Retinal pigment epithelial cell (primary cell): Measurements from ENCODE around the gene ATP5F1E.

Source experiments
- DNase-seq: peaks from one replicate; pipeline ENCODE4 v3.0.0-alpha.2; 2010; ENCODE audit warnings: low read depth
- H3K4me3 ChIP-seq: 2 replicates; pipeline ENCODE4 v1.5.1; 2011; ENCODE audit warnings: mild to moderate bottlenecking, low read length, control low read depth, moderate library complexity
- TF ChIP-seq, protein P1 (sequence below): conservative IDR thresholded peaks from 2 replicates; pipeline ENCODE4 v1.5.1; 2011; ENCODE audit warnings: low read depth, low read length, control low read depth, inconsistent platforms

The ATP5F1E gene

DNA sequence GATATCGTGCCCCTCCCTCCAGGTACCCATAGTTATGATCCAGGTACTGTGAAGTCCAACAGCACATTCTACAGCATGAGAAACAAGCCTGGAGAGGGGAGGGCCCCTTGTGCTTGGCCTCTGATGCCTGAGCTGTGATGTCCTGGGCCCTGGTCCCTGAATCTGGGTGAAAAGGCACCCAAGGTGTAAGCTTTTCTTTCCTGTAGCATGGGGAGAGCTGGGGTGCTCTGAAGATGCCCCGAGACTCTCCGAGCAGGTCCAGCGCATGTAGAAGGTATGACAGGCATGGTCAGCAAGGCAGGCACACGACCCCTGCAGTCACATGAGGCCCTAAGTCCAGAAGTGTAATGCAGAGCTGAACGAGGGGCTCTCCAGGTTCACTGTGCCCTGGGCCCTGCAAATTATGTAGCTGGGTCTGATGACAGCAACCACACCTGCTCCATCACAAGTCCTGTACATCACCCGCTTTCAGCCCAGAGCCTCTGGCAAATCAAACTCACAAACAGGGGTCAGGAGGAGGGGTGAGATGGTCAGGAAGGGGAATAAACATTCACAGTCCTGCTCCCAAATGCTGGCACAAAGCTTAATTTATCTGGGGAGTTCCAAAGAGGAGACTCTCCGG is 23.3 kb downstream of the ATP5F1E start:
- DNase-seq, result no peak
- TF ChIP-seq, protein P1, sequence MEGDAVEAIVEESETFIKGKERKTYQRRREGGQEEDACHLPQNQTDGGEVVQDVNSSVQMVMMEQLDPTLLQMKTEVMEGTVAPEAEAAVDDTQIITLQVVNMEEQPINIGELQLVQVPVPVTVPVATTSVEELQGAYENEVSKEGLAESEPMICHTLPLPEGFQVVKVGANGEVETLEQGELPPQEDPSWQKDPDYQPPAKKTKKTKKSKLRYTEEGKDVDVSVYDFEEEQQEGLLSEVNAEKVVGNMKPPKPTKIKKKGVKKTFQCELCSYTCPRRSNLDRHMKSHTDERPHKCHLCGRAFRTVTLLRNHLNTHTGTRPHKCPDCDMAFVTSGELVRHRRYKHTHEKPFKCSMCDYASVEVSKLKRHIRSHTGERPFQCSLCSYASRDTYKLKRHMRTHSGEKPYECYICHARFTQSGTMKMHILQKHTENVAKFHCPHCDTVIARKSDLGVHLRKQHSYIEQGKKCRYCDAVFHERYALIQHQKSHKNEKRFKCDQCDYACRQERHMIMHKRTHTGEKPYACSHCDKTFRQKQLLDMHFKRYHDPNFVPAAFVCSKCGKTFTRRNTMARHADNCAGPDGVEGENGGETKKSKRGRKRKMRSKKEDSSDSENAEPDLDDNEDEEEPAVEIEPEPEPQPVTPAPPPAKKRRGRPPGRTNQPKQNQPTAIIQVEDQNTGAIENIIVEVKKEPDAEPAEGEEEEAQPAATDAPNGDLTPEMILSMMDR, result no peak
- no peak overlapping the region for H3K4me3 ChIP-seq

DNA sequence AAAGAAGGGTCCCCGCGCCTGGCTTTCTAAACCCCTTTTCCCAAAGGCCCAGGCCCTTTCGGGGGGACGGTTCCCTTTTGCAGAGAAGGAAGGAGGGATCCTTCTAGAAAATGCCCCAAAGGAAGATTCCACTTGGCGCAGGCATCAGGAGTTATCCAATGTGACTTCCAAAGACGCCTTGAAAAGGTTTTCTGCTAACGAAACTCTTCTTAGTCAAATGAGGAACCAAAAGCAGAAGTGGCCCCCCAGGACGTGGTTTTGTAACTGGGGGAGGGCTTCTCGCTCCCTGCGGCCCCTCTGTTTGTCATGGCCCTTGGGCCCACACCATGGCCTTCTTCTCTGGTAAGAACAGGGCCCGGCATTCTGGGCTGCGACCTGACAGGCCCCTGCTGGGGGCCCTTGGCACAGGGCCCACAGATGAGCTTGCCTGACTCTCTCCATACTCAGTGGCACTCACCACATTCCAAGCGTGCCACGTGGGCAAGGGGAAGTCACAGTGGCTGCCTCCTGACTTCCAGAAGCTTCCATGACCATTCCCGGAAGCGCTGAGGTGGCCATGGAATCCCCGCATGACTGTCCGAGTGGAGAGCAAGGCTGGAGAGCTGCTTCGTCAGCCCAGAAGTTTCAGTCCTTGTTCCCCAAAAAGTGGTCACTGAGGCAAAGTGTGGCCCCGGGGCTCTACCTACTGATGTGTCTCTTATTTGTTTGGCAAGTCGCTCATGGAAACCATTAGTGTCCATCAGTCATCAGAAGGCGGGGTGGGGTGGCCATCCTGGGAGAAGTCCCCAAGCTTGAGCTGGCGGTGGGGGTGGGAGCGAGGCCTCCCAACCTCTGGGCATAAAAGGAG is 24.2 kb downstream of the ATP5F1E start:
- TF ChIP-seq, protein P1, result no peak
- DNase-seq, result no peak
- no peak overlapping the region for H3K4me3 ChIP-seq

DNA sequence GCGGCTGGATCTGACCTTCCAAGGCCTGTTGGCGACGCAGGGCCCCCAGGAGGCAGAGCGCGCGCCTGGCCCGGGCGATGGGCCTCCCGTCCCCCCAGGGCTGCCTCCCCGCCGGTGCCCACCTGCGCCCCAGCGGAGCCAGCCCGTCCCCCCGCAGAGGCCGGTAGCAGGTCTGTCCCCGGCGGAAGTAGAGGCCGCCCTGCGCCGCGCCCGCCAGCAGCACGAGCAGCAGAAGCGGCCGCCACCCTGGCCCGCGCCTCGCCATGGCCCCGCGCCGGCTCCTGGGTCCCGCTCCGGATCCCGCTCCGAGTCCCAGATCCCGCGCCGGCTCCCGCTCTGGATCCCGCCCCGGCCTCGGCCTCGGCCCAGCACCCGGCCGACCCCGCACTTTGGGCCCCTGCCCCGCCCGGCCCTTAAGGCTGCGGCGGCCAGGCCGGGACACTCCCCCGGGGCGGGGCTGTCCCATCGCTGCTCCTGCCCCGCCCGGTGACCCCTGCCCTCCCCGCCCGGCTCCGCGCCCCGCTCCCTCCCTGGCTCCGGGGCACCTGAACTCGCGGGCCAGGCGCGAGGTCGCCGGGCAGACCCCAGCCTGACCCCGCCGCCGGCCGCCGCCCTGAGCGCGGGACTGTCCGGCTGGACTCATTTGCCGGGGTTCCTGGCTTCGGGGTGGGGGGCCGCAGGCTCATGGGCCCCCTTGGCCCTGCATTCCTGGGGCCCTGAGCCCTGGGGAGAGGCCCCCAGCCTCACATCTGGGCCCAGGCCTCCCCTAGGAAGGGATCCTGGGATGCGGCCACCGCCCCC is 25.1 kb downstream of the ATP5F1E start, which contains the start of gene CTSZ:
CTSZ (minus strand) TSS at position 391 of the 801 bp plus-strand sequence; CDS start at position 265, 126 bp downstream.
- TF ChIP-seq, protein P1, result no peak
- DNase-seq, result no peak
- H3K4me3 ChIP-seq, result peak within 1 kb of the TSS; percentile 55

DNA sequence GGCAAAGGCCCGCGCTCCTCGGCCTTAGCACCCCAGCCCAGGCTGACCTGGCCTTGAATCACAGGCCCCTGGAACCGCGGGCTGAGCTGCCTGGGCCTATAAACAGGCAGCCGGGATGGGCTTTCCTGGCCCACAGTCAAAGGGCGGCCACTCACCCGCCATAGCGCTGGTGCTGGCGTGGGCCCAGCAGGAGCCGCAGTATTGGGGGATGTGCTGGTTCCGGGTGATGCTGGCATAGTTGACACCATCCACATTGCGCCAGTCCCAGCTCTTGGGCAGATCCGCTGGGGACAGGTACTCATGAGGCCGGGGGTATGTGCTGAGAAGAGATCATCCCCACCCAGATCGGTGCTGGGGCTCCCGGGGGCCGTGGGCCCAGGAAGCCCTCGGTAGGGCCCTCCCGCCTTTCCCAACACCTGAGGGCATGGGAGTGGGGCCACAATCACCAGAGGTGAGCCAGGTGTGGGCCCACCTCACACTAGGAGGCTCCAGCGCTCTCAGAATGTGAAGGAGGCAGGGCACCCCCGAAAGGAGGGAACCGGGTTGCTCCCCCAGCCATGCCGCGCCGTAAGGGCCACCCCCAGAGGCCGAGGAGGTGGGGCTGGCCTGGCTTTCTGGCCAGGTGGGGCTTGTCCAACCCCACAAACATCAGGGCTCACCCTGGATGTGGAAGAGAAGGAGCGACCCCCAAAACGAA is 25.8 kb downstream of the ATP5F1E start:
- peak overlapping the region; percentile 55 for H3K4me3 ChIP-seq
- TF ChIP-seq, protein P1, result no peak
- no peak for DNase-seq

DNA sequence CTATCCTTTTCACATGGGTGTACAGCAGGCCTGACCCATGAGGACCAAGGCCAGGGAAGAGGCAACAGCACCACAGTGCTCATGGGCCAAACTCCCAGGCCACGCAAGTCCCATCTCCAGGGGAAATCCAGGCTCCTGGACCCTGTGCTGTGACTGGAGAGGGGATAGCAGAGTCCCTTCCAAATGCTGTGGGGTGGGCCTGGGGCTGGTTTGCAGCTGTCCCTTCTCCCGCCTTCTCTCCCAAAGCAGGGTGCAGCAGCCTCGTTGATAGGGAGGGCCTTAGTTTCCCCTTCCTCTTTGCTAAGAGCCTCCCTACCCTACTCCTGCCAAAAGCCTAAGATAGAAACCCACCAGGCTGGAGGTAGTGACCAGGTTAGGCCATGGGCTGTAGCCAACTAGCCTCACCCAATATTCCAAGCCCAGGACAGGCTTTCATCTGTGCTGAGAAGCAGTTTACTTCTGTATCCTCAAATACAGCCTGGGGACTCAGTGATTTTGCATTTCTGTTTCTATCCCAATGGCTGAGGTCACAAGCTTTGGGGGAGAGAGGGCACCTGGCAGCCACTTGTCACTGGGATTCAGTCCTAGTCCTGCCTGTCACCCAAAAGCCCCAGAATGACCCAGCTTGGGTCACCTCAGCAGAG is 26.5 kb downstream of the ATP5F1E start:
- TF ChIP-seq, protein P1, result no peak
- no peak for DNase-seq
- H3K4me3 ChIP-seq, result no peak overlapping the region

DNA sequence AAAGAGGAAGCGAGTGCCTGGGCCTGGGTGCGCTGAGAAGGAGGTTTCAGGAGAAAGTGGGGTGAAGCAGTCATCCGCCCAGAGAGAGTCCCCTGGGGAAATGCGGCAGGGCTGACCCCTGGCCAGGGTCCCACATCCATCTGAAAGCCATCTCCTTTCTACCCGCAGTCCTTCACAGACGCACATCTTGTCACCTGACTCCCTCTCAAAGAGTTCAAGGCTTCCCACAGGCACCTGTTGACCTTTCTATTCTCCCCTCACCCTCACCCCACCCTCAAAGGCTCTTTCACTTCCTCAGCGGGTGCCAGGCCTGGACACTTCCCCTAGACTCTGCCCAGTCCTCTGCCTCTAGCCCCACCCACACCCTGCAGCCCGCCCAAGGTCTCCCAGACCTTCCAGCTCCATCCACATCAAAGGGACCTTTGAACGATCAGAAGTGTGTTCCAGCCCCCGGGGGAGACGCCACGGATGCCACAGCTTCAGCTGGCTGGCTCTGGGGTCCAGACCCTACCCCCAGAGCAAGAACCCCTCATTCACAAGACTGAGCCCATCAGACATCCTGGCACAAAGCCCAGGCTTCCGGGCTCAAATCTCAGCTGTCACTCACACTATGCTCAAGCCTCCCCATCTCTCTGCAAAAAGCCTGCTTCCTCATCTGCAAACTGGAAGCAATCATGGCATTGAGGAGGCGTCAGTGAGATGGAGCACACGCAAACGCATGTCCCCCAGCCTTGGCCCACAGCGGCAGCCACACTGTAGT is 27.2 kb downstream of the ATP5F1E start:
- no peak for DNase-seq
- no peak overlapping the region for H3K4me3 ChIP-seq
- TF ChIP-seq, protein P1, result no peak
